IMR-90 (cell line): Measurements from ENCODE around the gene HMG20B. TPM values are rescaled to one million over a fixed set of nuclear protein-coding genes. Genes with fewer than 3 reads are reported as not detected.

ENCODE experiments used
- ATAC-seq: fragments of 200-7000 bp; cut with Tn5 transposase; 2 replicates; pipeline ENCODE4 v1.9.1; 2020; ENCODE audit warnings: low read depth, mild to moderate bottlenecking, moderate library complexity
- BruUV-seq: library from RNA; stranded (reverse); fragments of 400-500 nt; replicated peaks from 2 replicates; lab custom pipeline; 2021; lab: Mats Ljungman, UMichigan
- CTCF ChIA-PET: fragments of 300-600 bp; formaldehyde crosslinking; extraction: SDS; loops from one replicate; lab custom pipeline; 2021; ENCODE audit warnings: antibody characterized with exemption; lab: Yijun Ruan, JAX
- POLR2A ChIA-PET: fragments of 300-600 bp; sonication (Branson Sonifier 250); formaldehyde crosslinking; loops from one replicate; lab custom pipeline; 2022; ENCODE audit warnings: antibody characterized with exemption; ENCODE audit not compliant: unreplicated experiment; lab: Charles Lee
- DNase-seq: peaks from one replicate; pipeline ENCODE4 v3.0.0; 2013
- H2AFZ ChIP-seq: replicated peaks from 2 replicates; pipeline ENCODE3; 2013; ENCODE audit warnings: low read length, mild to moderate bottlenecking; ENCODE audit not compliant: poor library complexity
- H2AK5ac ChIP-seq: 2 replicates; pipeline ENCODE4 v1.6.1; 2013; ENCODE audit warnings: low read depth, low read length, inconsistent platforms
- H2AK9ac ChIP-seq: replicated peaks from 2 replicates; pipeline ENCODE3; 2013; ENCODE audit warnings: mild to moderate bottlenecking, low read depth, low read length, moderate library complexity; ENCODE audit not compliant: poor library complexity
- H2BK120ac ChIP-seq: 2 replicates; pipeline ENCODE4 v1.6.1; 2013; ENCODE audit warnings: low read depth, low read length, inconsistent platforms
- H2BK15ac ChIP-seq: 3 replicates; pipeline ENCODE4 v1.6.1; 2013; ENCODE audit warnings: low read depth, low read length, inconsistent platforms
- H2BK20ac ChIP-seq: 2 replicates; pipeline ENCODE4 v1.6.1; 2013; ENCODE audit warnings: low read depth, mild to moderate bottlenecking, inconsistent platforms, low read length, moderate library complexity
- H2BK5ac ChIP-seq: 2 replicates; pipeline ENCODE4 v1.6.1; 2013; ENCODE audit warnings: mild to moderate bottlenecking, low read depth, low read length, inconsistent platforms; ENCODE audit not compliant: poor library complexity, severe bottlenecking
- H3K14ac ChIP-seq: replicated peaks from 2 replicates; pipeline ENCODE4 v1.6.1; 2013; ENCODE audit warnings: low read depth, low read length, inconsistent platforms
- H3K18ac ChIP-seq: 2 replicates; pipeline ENCODE4 v1.6.1; 2013; ENCODE audit warnings: low read depth, low read length, control low read depth
- H3K23ac ChIP-seq: 2 replicates; pipeline ENCODE4 v1.6.1; 2013; ENCODE audit warnings: low read depth, low read length, inconsistent platforms
- H3K27ac ChIP-seq: 2 replicates; pipeline ENCODE4 v1.5.1; 2013; ENCODE audit warnings: mild to moderate bottlenecking, control low read depth, low read length; ENCODE audit not compliant: insufficient read depth
- H3K27me3 ChIP-seq: 2 replicates; pipeline ENCODE4 v1.6.1; 2013; ENCODE audit warnings: low read length; ENCODE audit not compliant: control insufficient read depth, insufficient read depth
- H3K36me3 ChIP-seq: 2 replicates; pipeline ENCODE4 v1.6.1; 2013; ENCODE audit warnings: low read length, mixed read lengths; ENCODE audit not compliant: control insufficient read depth, insufficient read depth
- H3K4ac ChIP-seq: 2 replicates; pipeline ENCODE4 v1.6.1; 2013; ENCODE audit warnings: low read depth, low read length, inconsistent platforms
- H3K4me1 ChIP-seq: 2 replicates; pipeline ENCODE4 v1.6.1; 2013; ENCODE audit warnings: low read length, mixed read lengths; ENCODE audit not compliant: control insufficient read depth, insufficient read depth
- H3K4me2 ChIP-seq: 2 replicates; pipeline ENCODE4 v1.6.1; 2013; ENCODE audit warnings: low read depth, mild to moderate bottlenecking, control low read depth, low read length, moderate library complexity
- H3K4me3 ChIP-seq: 2 replicates; pipeline ENCODE4 v1.5.1; 2013; ENCODE audit warnings: low read depth, mild to moderate bottlenecking, control low read depth, low read length, moderate library complexity; ENCODE audit not compliant: insufficient read depth
- H3K56ac ChIP-seq: 2 replicates; pipeline ENCODE4 v1.6.1; 2013; ENCODE audit warnings: low read length, inconsistent platforms; ENCODE audit not compliant: insufficient read depth; ENCODE audit errors: extremely low read depth
- H3K79me1 ChIP-seq, 2 experiments: 2 replicates each; pipeline ENCODE4 v1.6.1; 2013; ENCODE audit warnings: low read length in 2 of 2, inconsistent platforms in 1 of 2, low read depth in 1 of 2
- H3K9ac ChIP-seq: 2 replicates; pipeline ENCODE4 v1.6.1; 2013; ENCODE audit warnings: low read depth, low read length, control low read depth
- H3K9me1 ChIP-seq: 2 replicates; pipeline ENCODE4 v1.6.1; 2013; ENCODE audit warnings: low read length, inconsistent platforms; ENCODE audit not compliant: insufficient read depth
- H3K9me3 ChIP-seq: 2 replicates; pipeline ENCODE4 v1.6.1; 2013; ENCODE audit warnings: low read length; ENCODE audit not compliant: control insufficient read depth, insufficient read depth
- H4K20me1 ChIP-seq: 2 replicates; pipeline ENCODE4 v1.6.1; 2013; ENCODE audit warnings: low read length, inconsistent platforms; ENCODE audit not compliant: insufficient read depth
- H4K5ac ChIP-seq: 2 replicates; pipeline ENCODE4 v1.6.1; 2013; ENCODE audit warnings: mild to moderate bottlenecking, low read depth, low read length, control low read depth
- H4K8ac ChIP-seq, 2 experiments: 2 replicates each; pipeline ENCODE4 v1.6.1; 2013; ENCODE audit warnings: low read depth in 2 of 2, low read length in 2 of 2, control low read depth in 1 of 2, inconsistent platforms in 1 of 2
- H4K91ac ChIP-seq: 2 replicates; pipeline ENCODE4 v1.6.1; 2013; ENCODE audit warnings: low read depth, low read length, inconsistent platforms; ENCODE audit not compliant: insufficient read depth
- BHLHE40 ChIP-seq: fragments of 150-350 bp; IDR thresholded peaks from 2 replicates; pipeline ENCODE4 v1.6.1; 2016; ENCODE audit warnings: mild to moderate bottlenecking, low read depth, low read length
- MAFK ChIP-seq: IDR thresholded peaks from 2 replicates; pipeline ENCODE4 v1.6.1; 2012; ENCODE audit warnings: low read depth, low read length, improper control_type of control experiment
- MXI1 ChIP-seq: IDR thresholded peaks from 2 replicates; pipeline ENCODE4 v1.6.1; 2012; ENCODE audit warnings: low read depth, mild to moderate bottlenecking, low read length, moderate library complexity, borderline replicate concordance
- POLR2A ChIP-seq: IDR thresholded peaks from 2 replicates; pipeline ENCODE4 v1.6.1; 2012; ENCODE audit warnings: mild to moderate bottlenecking, low read depth, low read length
- WGBS, 2 experiments: methylation state at CpG; one replicate each; pipeline versions ENCODE4 v1.1.5 to v1.1.7; 2013; ENCODE audit warnings: missing lambda C conversion rate in 2 of 2; ENCODE audit not compliant: insufficient read length in 1 of 2; ENCODE audit errors: extremely low coverage in 2 of 2; 5-methylcytosine and 5-hydroxymethylcytosine counted together
- dilution Hi-C: fragments of 300-500 bp; cut with HindIII; formaldehyde crosslinking; loops from one replicate; pipeline ENCODE4 v1.14.3; 2018; ENCODE audit warnings: low sequenced_read_pairs; ENCODE audit not compliant: unreplicated experiment
- in situ Hi-C: fragments of 300-500 bp; cut with MboI; formaldehyde crosslinking; loops from 3 replicates; pipeline ENCODE4 v1.14.3; 2019; ENCODE audit warnings: low sequenced_read_pairs, inconsistent platforms, mixed read lengths
- intact Hi-C: fragments of 100-400 bp; cut with micrococcal nuclease; formaldehyde crosslinking; loops from 2 replicates; pipeline ENCODE4 v1.10.0; 2022
- polyA plus RNA-seq, 3 experiments: library from polyadenylated mRNA; depleted of rRNA; stranded (reverse); fragments of >200 nt; gene quantifications; 2 replicates each; pipeline ENCODE4 v1.2.3, GENCODE V29; 2012; ENCODE audit warnings: low replicate concordance in 1 of 3
- total RNA-seq: library from RNA; depleted of rRNA; stranded (reverse); fragments of >200 nt; gene quantifications from 2 replicates; pipeline ENCODE4 v1.2.3, GENCODE V29; 2012
- TF ChIP-seq, protein P1 (sequence below): fragments of 150-350 bp; IDR thresholded peaks from 2 replicates; pipeline ENCODE4 v1.6.1; 2017; ENCODE audit warnings: mild to moderate bottlenecking, antibody characterized with exemption, low read length, low read depth

The HMG20B gene
- total and polyA plus RNA-seq, 2 of the 4 experiments (the other 2 are of a cell fraction) = 57.5 to 63.8 TPM

DNA sequence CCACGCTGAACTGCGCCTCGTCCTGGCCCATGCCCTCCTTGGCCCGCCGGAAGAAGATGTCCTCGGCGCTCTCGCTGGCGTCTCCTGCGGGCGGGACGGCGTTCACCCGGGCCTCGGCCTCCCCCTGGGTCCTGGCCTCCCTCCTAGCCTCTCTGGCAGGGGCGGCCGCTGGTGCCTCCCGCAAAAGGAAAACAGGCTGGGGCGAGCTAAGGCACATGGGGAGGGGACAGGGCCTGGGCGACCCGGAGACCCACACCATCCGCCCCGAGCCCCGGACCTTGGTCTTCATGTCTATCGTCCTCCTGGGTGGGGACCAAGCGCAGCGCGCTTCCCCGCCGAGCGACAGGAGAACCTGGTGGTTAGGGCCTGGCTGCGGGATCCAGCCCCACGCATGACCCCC, 39.6 kb downstream of the HMG20B start:
- in situ Hi-C loops (loop anchor here (25.0 kb wide), 1 partner anchor 300 kb away; no protein-coding TSS in a partner anchor), intact Hi-C loops (loop anchor here (10.0 kb wide), 1 partner anchor 288 kb away; no protein-coding TSS in a partner anchor), dilution Hi-C loops (no loop called here)
- Histone ChIP-seq H3K9me3 (no peaks in the 10 kb centered on the region), H3K4me2 (no peak overlapping the region), H3K79me1 (peaks cover 0 to 5% of the 10 kb centered on the region in 2 experiments; a peak in 2 of 4 replicates), H2AFZ (no peak overlapping the region), H3K18ac (no peak overlapping the region), H3K56ac (no peak overlapping the region), H3K4me3 (no peak overlapping the region), H3K23ac (no peak overlapping the region), H3K27me3 (no peaks in the 10 kb centered on the region), H2BK120ac (no peak overlapping the region), H3K14ac (no peak overlapping the region), H2BK5ac (no peak overlapping the region), H3K9ac (no peak overlapping the region), H2BK15ac (no peak overlapping the region), H4K91ac (no peak overlapping the region), H3K4ac (no peak overlapping the region), H4K8ac (no peak overlapping the region), H3K4me1 (peaks cover 5% of the 10 kb centered on the region), H3K27ac (no peak overlapping the region), H2AK5ac (no peak overlapping the region), H3K9me1 (0 out of 2 replicates have a peak, but pooled peaks cover 6% of the 10 kb centered on the region), H2AK9ac (no peak overlapping the region), H2BK20ac (no peak overlapping the region), H4K20me1 (no peaks in the 10 kb centered on the region), H3K36me3 (peaks cover 32% of the 10 kb centered on the region), H4K5ac (no peak overlapping the region)
- POLR2A ChIA-PET = no interaction called here
- BruUV-seq = no TSS peak
- CTCF ChIA-PET = no interaction called here
- DNase-seq = no peak
- 98% methylated on average over 17 of the region's 33 CpGs; no CpG with 5 or more reads in 1 of the 2 experiments for WGBS, 2 experiments
- no peak for TF ChIP-seq MAFK
- TF ChIP-seq, protein P1, sequence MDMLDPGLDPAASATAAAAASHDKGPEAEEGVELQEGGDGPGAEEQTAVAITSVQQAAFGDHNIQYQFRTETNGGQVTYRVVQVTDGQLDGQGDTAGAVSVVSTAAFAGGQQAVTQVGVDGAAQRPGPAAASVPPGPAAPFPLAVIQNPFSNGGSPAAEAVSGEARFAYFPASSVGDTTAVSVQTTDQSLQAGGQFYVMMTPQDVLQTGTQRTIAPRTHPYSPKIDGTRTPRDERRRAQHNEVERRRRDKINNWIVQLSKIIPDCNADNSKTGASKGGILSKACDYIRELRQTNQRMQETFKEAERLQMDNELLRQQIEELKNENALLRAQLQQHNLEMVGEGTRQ = no peak
- no peak for TF ChIP-seq BHLHE40
- no peak for TF ChIP-seq POLR2A
- no peak for TF ChIP-seq MXI1
- ATAC-seq = no peak
